ENCODE measurements around the gene PLAU.

GRCh38 chr10:73875139-73875475 is 35.8 kb upstream of the PLAU start:
- TF ChIP-seq YY1 (IDR thresholded peaks at IDR 0.05; ENCODE audit: insufficient read depth, insufficient read length) (no peak), SUZ12 (IDR thresholded peaks at IDR 0.05; ENCODE audit: extremely low read depth, insufficient read depth, insufficient read length) (no peak), ZNF274 (IDR thresholded peaks at IDR 0.05; ENCODE audit: low read depth, low read length) (no peak)

Measured in NT2/D1 (cell line).